COR-L47 (cell line): Measurements from ENCODE around the gene AGXT.

ENCODE experiments used
- DNase-seq: peaks from one replicate; lab custom pipeline; 2025; lab: John Stamatoyannopoulos, UW

AGXT gene

DNA sequence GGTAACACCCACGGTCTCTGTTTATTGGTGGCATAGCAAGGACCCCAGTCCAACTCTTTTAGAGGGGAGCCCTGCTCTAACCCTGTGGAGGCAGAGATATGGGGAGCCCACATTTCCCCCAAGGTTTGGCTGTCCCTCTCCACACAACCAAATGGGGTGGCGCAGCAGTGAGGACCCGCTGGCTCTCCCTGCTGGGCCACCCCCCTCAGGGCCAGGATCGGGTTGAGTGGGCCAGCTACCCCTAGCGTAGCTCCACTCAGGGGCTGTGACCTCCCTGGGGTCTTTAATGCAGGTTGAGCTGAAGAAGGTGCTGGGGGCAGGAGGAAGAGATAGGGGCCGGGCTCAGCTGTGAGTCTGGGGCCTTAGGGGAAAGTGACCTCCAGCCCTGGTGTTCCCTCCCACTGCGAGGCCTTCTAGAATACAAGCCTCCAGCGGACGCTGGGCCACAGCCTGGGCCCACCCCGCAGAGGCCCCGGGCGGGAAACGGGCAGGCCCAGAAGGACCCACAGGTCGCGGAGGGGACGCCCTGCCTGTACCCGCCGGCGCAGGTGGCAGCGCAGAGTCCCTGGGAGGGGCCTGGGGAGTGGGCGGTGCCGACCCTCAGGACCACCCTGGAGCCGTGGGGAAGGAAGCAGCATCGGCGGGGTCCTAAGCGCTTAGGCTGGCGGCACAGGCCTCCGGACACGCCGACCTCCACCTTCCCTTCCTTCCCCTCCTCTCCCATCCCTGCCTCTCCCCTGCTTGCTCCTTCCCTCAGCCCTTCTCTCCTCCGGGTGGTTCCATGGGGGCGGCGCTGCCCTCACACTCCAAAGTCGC is 47.1 kb downstream of the AGXT start:
- no peak for DNase-seq

- no peak for DNase-seq
Measured at GRCh38 chr2:240916571-240917008, 48.0 kb downstream of the AGXT start.

- no peak for DNase-seq
Measured at GRCh38 chr2:240917009-240917683, 48.5 kb downstream of the AGXT start.

- no peak for DNase-seq
Measured at GRCh38 chr2:240917684-240918257, 49.1 kb downstream of the AGXT start.

GRCh38 chr2:240918258-240919091 is 49.9 kb downstream of the AGXT start:
- DNase-seq: no peak

DNA sequence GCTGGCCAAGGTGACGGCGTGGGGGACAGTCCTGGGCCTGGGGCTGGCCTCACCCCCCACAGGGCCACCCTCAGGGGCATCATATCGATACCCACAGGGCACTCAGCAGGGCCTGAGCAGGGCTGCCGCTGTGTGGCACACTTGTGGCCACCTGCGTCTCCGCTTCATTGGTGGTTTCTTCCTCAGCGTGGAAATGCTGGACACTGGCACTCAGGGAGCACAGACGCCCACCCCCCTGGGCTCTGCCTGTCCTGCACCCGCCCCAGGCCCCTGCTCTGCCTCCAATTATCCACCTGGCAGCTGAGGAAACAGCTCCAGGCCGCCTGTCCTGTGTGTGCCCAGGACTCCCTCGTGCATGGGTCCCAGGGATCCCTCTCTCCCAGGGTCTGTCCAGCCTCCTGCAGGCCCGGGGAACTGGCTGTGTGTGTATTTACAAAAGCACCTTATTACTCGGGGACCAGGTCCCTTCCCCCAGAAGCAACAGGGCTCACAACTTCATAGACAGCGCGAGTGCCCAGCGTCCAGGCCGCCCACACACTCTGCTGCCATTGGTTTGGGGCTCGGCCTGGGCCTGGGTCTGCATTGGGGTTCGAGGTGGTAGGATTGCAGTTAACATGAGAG is 50.6 kb downstream of the AGXT start:
- no peak for DNase-seq

DNA sequence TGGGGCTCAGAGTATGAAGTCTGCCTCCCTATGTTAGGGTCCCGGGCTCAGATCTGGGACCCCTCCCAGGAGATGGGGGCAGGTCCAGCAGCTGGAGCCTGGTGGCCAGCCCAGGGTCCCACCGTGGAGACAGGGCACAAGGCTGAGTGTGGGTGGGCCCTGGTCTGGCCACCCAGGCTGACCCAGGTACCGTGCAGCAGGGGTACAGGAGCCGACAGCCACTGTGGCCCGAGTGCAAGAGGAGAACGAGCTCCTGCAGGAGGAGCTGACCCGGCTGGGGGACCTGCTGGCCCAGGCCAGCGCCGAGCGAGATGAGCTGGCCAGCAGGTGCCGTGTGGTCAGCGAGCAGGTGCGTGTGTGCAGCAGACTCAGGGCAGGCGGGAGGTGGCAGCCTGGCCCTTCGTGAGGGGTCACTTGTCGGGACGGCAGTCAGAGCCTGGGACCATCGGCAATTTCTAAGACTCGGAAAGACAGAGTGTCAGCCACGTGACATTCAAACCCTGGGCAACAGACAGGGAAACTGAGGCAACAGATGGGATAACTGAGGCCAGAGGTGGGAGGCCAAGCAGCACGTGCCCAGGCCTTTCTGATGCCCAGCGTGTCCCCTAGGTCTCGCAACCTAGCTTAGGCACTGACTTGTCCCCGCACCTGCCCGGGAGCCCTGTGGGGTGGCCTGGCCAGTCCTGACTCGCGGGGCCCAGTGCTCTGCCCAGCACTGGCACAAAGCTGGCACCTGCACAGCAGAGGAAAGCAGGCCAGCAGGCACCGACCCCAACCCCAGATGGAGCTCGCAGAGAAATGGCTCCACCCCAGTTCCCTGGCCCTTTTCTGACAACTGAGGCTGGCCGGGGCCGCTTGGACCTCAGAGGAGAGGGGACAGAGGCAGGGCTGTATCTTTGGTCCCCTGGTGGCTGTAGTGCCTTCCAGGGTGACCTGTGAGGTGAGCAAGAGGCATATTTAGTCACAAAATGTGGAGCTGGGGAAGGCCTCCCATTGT is 51.5 kb downstream of the AGXT start:
- DNase-seq: no peak

DNA sequence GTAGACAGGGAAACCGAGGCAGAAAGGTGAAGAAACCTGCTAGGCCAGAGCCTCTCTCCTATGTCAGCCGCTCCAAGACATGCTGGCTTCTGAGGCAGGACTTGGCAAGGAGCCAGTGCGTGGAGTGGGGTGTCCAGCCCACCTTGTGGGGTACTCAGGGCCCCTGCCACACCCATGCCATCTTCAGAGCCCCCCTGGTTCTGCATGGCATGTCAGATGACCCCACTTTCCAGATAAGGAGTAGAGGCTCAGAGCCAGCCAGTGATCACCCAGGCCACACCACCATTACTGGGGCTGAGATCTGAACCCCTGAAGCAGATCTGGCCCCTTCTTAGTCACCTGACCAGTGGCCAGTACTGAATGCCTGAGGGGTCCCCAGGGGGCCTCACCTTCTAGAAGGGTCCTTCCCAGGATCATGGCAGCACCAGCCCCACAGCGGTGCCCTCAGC is 52.2 kb downstream of the AGXT start:
- DNase-seq: no peak

GRCh38 chr2:240921311-240921994 is 52.8 kb downstream of the AGXT start:
- no peak for DNase-seq

DNA sequence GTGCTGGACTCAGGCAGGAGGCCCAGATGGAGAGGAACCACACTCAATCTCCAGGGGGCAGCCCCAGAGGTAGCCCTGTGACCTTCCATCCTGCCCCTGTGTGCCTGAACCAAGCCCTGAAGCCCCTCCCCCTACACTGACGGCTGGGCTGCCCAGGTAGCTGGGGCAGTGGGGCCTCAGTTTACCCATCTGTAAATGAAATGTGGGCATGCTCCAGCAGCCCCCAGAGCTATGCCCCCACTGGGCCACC is 53.3 kb downstream of the AGXT start:
- DNase-seq: no peak

- DNase-seq: no peak
Measured at GRCh38 chr2:240922245-240922981, 53.8 kb downstream of the AGXT start.

- peak; percentile 82 for DNase-seq
Measured at GRCh38 chr2:240922982-240923537, 54.4 kb downstream of the AGXT start.

GRCh38 chr2:240925191-240925567 is 56.6 kb downstream of the AGXT start:
- DNase-seq: no peak

DNA sequence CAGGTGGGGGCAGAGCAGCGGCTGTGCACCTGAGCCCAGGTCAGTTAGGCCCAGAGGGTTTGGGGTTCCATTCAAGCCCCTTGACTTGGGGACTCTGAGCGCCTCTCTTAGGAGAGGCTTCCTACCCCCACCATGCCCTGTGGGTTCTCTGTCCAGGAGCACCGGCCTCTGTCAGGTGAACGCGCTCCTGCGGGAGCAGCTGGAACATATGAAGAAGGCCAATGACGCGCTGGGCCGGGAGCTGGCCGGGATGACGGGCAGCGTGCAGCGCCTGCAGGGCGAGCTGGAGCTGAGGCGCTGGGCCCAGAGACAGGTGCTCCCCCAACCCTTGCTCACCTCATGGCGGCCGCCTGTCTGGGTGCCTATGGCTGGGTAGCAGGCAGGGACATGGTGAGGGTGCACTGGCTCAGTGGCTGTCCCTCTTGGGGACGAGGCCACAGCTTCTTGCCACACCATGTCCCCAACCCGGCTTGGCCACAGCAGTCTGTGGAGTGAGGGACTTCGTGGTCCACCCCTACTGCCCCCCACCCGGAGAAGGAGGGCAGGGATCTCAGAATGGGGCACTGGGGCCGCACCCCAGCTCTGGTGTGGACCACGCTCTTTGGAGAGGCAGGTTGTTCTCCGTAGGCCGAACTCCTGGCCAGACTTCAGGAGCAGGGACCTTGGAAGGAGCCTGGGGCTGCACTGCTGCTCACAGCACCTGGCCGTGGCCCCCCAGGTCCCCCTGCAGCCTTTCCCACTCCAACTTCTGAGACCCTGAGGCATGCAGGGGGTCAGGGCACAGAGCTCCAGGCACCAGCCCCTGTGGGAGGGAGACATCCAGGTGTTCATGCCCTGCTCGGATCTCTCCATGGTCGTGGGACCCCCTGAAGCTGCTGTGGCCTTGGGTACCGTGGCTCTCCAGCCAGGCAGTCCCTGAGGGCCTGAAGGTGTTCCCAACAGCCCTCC is 57.2 kb downstream of the AGXT start:
- no peak for DNase-seq

DNA sequence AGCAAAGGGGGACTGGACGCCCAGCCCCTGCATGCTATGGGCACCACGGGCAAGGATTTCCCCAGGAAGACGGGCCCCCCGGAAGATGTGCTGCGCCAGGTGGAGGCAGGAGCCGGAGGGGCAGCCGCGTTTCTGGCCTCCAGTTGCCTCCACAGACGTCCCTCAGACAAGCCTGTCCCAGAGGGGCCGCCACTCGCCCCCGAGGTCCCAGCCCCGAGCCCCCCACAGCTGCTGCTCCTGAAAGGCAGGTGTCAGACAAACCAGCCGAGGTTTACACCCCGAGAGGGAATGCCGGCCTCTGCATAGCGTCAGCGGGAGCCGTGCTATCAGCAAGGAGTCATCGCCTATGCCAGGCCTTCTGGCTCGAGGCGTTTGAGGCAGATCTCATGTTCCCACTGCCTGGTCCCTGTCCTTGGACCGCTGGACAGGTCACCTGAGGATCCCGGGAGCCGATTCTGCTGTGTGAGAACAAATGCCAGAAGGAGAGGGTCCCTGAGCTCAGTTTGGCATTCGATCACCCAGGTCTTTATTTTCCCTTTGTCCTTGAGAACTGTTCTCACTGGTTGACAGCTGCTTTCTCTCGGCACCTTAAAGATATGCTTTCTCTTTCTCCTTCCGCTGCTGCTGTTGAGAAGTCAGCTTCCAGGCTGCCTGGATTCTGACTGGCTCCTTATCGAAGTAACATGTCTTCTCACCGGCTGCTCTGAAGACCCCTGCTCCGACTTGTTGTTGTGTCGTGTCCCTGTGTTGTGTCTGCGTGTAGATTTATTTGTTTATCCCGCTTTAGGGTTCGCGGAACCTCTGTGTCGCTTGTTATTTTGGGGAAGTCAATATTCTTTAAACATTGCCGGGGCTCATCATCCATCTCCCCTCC is 58.1 kb downstream of the AGXT start:
- DNase-seq: no peak

- no peak for DNase-seq
Measured at GRCh38 chr2:240927390-240927781, 58.8 kb downstream of the AGXT start.
